OCI-LY1 (cell line): Measurements from ENCODE around the gene STK4.

ENCODE experiments used
- H2AFZ ChIP-seq: fragments of 200-600 bp; sonication (generic), shearing (Covaris generic); 2 replicates; pipeline ENCODE4 v1.6.0; 2014; ENCODE audit warnings: antibody characterized with exemption, mild to moderate bottlenecking, low read length
- H3F3A ChIP-seq: fragments of 200-600 bp; sonication (generic), shearing (Covaris generic); 2 replicates; pipeline ENCODE4 v1.6.0; 2014; ENCODE audit warnings: mild to moderate bottlenecking, antibody characterized with exemption, low read length, moderate library complexity; ENCODE audit not compliant: insufficient read depth
- H3K27ac ChIP-seq: fragments of 200-600 bp; sonication (generic); 2 replicates; pipeline ENCODE4 v1.5.1; 2014; ENCODE audit warnings: low read length, mixed run types, mild to moderate bottlenecking, low read depth; ENCODE audit not compliant: poor library complexity, severe bottlenecking
- H3K27me3 ChIP-seq: fragments of 200-600 bp; sonication (generic); 2 replicates; pipeline ENCODE4 v1.6.0; 2014; ENCODE audit warnings: antibody characterized with exemption, mild to moderate bottlenecking, low read length, moderate library complexity; ENCODE audit not compliant: insufficient read depth
- H3K36me3 ChIP-seq: fragments of 200-600 bp; sonication (generic); 2 replicates; pipeline ENCODE4 v1.6.1; 2014; ENCODE audit warnings: mild to moderate bottlenecking, antibody characterized with exemption, low read length, moderate library complexity, mixed read lengths; ENCODE audit not compliant: insufficient read depth
- H3K4me1 ChIP-seq: fragments of 200-600 bp; sonication (generic); 2 replicates; pipeline ENCODE4 v1.5.1; 2014; ENCODE audit warnings: mild to moderate bottlenecking, low read length, moderate library complexity; ENCODE audit not compliant: insufficient read depth, severe bottlenecking
- H3K4me2 ChIP-seq: fragments of 200-600 bp; sonication (generic), shearing (Covaris generic); 2 replicates; pipeline ENCODE4 v1.6.1; 2014; ENCODE audit warnings: low read length
- H3K4me3 ChIP-seq: fragments of 200-600 bp; sonication (generic); 2 replicates; pipeline ENCODE4 v1.5.1; 2014; ENCODE audit warnings: low read length, low read depth, mild to moderate bottlenecking, mixed read lengths; ENCODE audit not compliant: poor library complexity, severe bottlenecking
- H3K79me2 ChIP-seq: fragments of 200-600 bp; shearing (Covaris generic); 2 replicates; pipeline ENCODE4 v1.6.1; 2016; ENCODE audit warnings: mixed run types, low read length, mixed read lengths; ENCODE audit not compliant: insufficient read depth
- H3K9ac ChIP-seq: fragments of 200-600 bp; sonication (generic), shearing (Covaris generic); 2 replicates; pipeline ENCODE4 v1.6.1; 2014; ENCODE audit warnings: mild to moderate bottlenecking, low read length, mixed read lengths
- H3K9me2 ChIP-seq: fragments of 200-600 bp; sonication (generic), shearing (Covaris generic); 2 replicates; pipeline ENCODE4 v1.6.1; 2014; ENCODE audit warnings: low read depth, mild to moderate bottlenecking, low read length, mixed read lengths
- H3K9me3 ChIP-seq: fragments of 200-600 bp; shearing (Covaris generic); 2 replicates; pipeline ENCODE4 v1.6.1; 2014; ENCODE audit warnings: low read length, mixed read lengths
- H4K20me1 ChIP-seq: fragments of 200-600 bp; sonication (generic), shearing (Covaris generic); 2 replicates; pipeline ENCODE4 v1.6.0; 2016; ENCODE audit warnings: mild to moderate bottlenecking, low read length; ENCODE audit not compliant: insufficient read depth
- CTCF ChIP-seq: fragments of 200-600 bp; sonication (generic), shearing (Covaris generic); IDR thresholded peaks from 2 replicates; pipeline ENCODE4 v1.5.1; 2017; ENCODE audit warnings: mild to moderate bottlenecking, antibody characterized with exemption, low read length, moderate library complexity, mixed read lengths
- EZH2 ChIP-seq: fragments of 200-600 bp; sonication (generic), shearing (Covaris generic); IDR thresholded peaks from 2 replicates; pipeline ENCODE4 v1.8.0; 2017; ENCODE audit warnings: borderline replicate concordance, mixed run types, mild to moderate bottlenecking, antibody characterized with exemption, low read length, moderate library complexity, mixed read lengths

The STK4 gene

GRCh38 chr20:45051204-45052060 lies 85.1 kb downstream of the STK4 start:
- H3K9me2 ChIP-seq: no peaks in the 10 kb centered on the region
- peaks cover 62% of the 10 kb centered on the region for H3K4me1 ChIP-seq
- peaks cover 28% of the 10 kb centered on the region for H3K36me3 ChIP-seq
- no peaks in the 10 kb centered on the region for H3K9me3 ChIP-seq
- no peaks in the 10 kb centered on the region for H3F3A ChIP-seq
- peak overlapping the region; percentile 7; the same call in 1 of the 2 replicates for H3K9ac ChIP-seq
- H3K79me2 ChIP-seq: peaks cover 11% of the 10 kb centered on the region; the same call in 1 of the 2 replicates
- no peaks in the 10 kb centered on the region for H3K27me3 ChIP-seq
- H3K27ac ChIP-seq: peak overlapping the region; percentile 84
- H4K20me1 ChIP-seq: no peaks in the 10 kb centered on the region
- TF ChIP-seq EZH2: no peak
- no peak for TF ChIP-seq CTCF
- H3K4me3 ChIP-seq: peak overlapping the region; percentile 9
- peak overlapping the region; percentile 42 for H3K4me2 ChIP-seq
- no peak overlapping the region for H2AFZ ChIP-seq

GRCh38 chr20:45052698-45053429 lies 86.6 kb downstream of the STK4 start:
- Histone ChIP-seq H3F3A (no peaks in the 10 kb centered on the region), H3K4me2 (peak overlapping the region; percentile 45; the same call in 1 of the 2 replicates), H3K4me3 (no peak overlapping the region), H3K9ac (peak overlapping the region; percentile 21; the same call in 1 of the 2 replicates), H3K9me3 (no peaks in the 10 kb centered on the region), H3K27me3 (no peaks in the 10 kb centered on the region), H3K9me2 (no peaks in the 10 kb centered on the region), H3K79me2 (peaks cover 11% of the 10 kb centered on the region; the same call in 1 of the 2 replicates), H3K4me1 (peaks cover 58% of the 10 kb centered on the region), H4K20me1 (no peaks in the 10 kb centered on the region), H3K27ac (peak overlapping the region; percentile 84), H2AFZ (no peak overlapping the region), H3K36me3 (peaks cover 42% of the 10 kb centered on the region)
- TF ChIP-seq EZH2 (no peak), CTCF (no peak)

GRCh38 chr20:45053430-45054351 lies 87.4 kb downstream of the STK4 start:
- no peaks in the 10 kb centered on the region for H3K27me3 ChIP-seq
- H3F3A ChIP-seq: no peaks in the 10 kb centered on the region
- peaks cover 51% of the 10 kb centered on the region for H3K4me1 ChIP-seq
- no peak for TF ChIP-seq EZH2
- no peak for TF ChIP-seq CTCF
- peaks cover 11% of the 10 kb centered on the region; the same call in 1 of the 2 replicates for H3K79me2 ChIP-seq
- no peak overlapping the region for H3K9ac ChIP-seq
- H3K4me3 ChIP-seq: no peak overlapping the region
- H3K9me2 ChIP-seq: no peaks in the 10 kb centered on the region
- no peaks in the 10 kb centered on the region for H3K9me3 ChIP-seq
- H4K20me1 ChIP-seq: no peaks in the 10 kb centered on the region
- H3K27ac ChIP-seq: peak overlapping the region; percentile 84
- no peak overlapping the region for H2AFZ ChIP-seq
- H3K36me3 ChIP-seq: peaks cover 50% of the 10 kb centered on the region
- peak overlapping the region; percentile 45; the same call in 1 of the 2 replicates for H3K4me2 ChIP-seq
